Measurements from ENCODE around the gene STK4. TPM values are rescaled to one million over a fixed set of nuclear protein-coding genes. Genes with fewer than 3 reads are reported as not detected.

STK4 gene
- total RNA-seq, 1 donor from 2014 or later, result 8.9 TPM

GRCh38 chr20:45041464-45042337, 75.4 kb downstream of the STK4 start:
- no peak for ATAC-seq (ENCODE audit: poor library complexity)
- no peak for DNase-seq
- intact Hi-C loops (cut with DNase I), result loop anchor here (5.0 to 10.0 kb wide), 2 partner anchors 56 to 893 kb away; partner anchors contain the start of gene PCIF1

GRCh38 chr20:45042978-45043377, 76.7 kb downstream of the STK4 start:
- intact Hi-C loops (cut with DNase I), result loop anchor here (5.0 to 10.0 kb wide), 2 partner anchors 54 to 892 kb away; partner anchors contain the start of gene PCIF1
- no peak for DNase-seq

GRCh38 chr20:45044084-45044573, 77.8 kb downstream of the STK4 start:
- ATAC-seq (ENCODE audit: poor library complexity) (peak; percentile 75), DNase-seq (no peak)
- intact Hi-C loops (cut with DNase I), result loop anchor here (5.0 to 10.0 kb wide), 2 partner anchors 53 to 891 kb away; partner anchors contain the start of gene PCIF1

More at GRCh38 chr20:45042978-45043377, 76.7 kb downstream of the STK4 start:
- ATAC-seq (ENCODE audit: poor library complexity), result no peak

- ATAC-seq (ENCODE audit: poor library complexity) (no peak), DNase-seq (no peak)
- intact Hi-C loops (cut with DNase I), result loop anchor here (5.0 to 10.0 kb wide), 2 partner anchors 53 to 890 kb away; partner anchors contain the start of gene PCIF1
Observed at GRCh38 chr20:45044601-45045000, 78.3 kb downstream of the STK4 start.

- ATAC-seq (ENCODE audit: poor library complexity), result no peak
- no peak for DNase-seq
- intact Hi-C loops (cut with DNase I), result loop anchor here (10.0 kb wide), 1 partner anchor 887 kb away; the partner anchor contains the start of gene PCIF1
Observed at GRCh38 chr20:45047581-45048119, 81.3 kb downstream of the STK4 start.

- intact Hi-C loops (cut with DNase I), result loop anchor here (10.0 kb wide), 1 partner anchor 885 kb away; the partner anchor contains the start of gene PCIF1
- ATAC-seq (ENCODE audit: poor library complexity) (no peak), DNase-seq (no peak)
Observed at GRCh38 chr20:45049438-45049837, 83.1 kb downstream of the STK4 start.

- intact Hi-C loops (cut with DNase I), result loop anchor here (10.0 kb wide), 1 partner anchor 885 kb away; the partner anchor contains the start of gene PCIF1
- no peak for DNase-seq
- ATAC-seq (ENCODE audit: poor library complexity), result peak; percentile 25
Observed at GRCh38 chr20:45049904-45050471, 83.7 kb downstream of the STK4 start.

- DNase-seq (no peak), ATAC-seq (ENCODE audit: poor library complexity) (peak; percentile 62)
- intact Hi-C loops (cut with DNase I), result no loop called here
Observed at GRCh38 chr20:45051204-45052060, 85.1 kb downstream of the STK4 start.

GRCh38 chr20:45052698-45053429, 86.6 kb downstream of the STK4 start:
- intact Hi-C loops (cut with DNase I), result no loop called here
- peak; percentile 9 for ATAC-seq (ENCODE audit: poor library complexity)
- DNase-seq, result no peak

- ATAC-seq (ENCODE audit: poor library complexity) (no peak), DNase-seq (no peak)
- intact Hi-C loops (cut with DNase I), result no loop called here
Observed at GRCh38 chr20:45053430-45054351, 87.4 kb downstream of the STK4 start.

- ATAC-seq (ENCODE audit: poor library complexity), result no peak
Observed at GRCh38 chr20:45055056-45055455, 88.7 kb downstream of the STK4 start.

GRCh38 chr20:45056473-45057173, 90.3 kb downstream of the STK4 start:
- intact Hi-C loops (cut with DNase I), result no loop called here
- ATAC-seq (ENCODE audit: poor library complexity) (no peak), DNase-seq (no peak)

More at GRCh38 chr20:45055056-45055455, 88.7 kb downstream of the STK4 start:
- DNase-seq, result no peak
- intact Hi-C loops (cut with DNase I), result no loop called here

- intact Hi-C loops (cut with DNase I), result no loop called here
- ATAC-seq (ENCODE audit: poor library complexity) (no peak), DNase-seq (no peak)
Observed at GRCh38 chr20:45058168-45058850, 92.0 kb downstream of the STK4 start.

- DNase-seq (no peak), ATAC-seq (ENCODE audit: poor library complexity) (no peak)
- intact Hi-C loops (cut with DNase I), result no loop called here
Observed at GRCh38 chr20:45059022-45059728, 92.9 kb downstream of the STK4 start.

GRCh38 chr20:45060294-45060693, 94.0 kb downstream of the STK4 start:
- DNase-seq, result no peak
- ATAC-seq (ENCODE audit: poor library complexity), result no peak
- intact Hi-C loops (cut with DNase I), result no loop called here

All from Right ventricle myocardium superior (tissue), 1 donor.